ENCODE results near the gene SRC.

- TF ChIP-seq POLR2AphosphoS5 (IDR thresholded peaks at IDR 0.05; ENCODE audit: low read depth) (peak; percentile 61), CTCF (conservative IDR thresholded peaks at IDR 0.05; ENCODE audit: low read depth in 2 of 2) (no peak), STAT1 (IDR thresholded peaks at IDR 0.05; ENCODE audit: unreplicated experiment) (no peak), ZNF331 (CRISPR knock-in tag; IDR thresholded peaks at IDR 0.05; ENCODE audit: low read depth) (no peak), EZH2 (IDR thresholded peaks at IDR 0.05; ENCODE audit: low read depth, unreplicated experiment) (no peak), CREB1 (CRISPR knock-in tag; IDR thresholded peaks at IDR 0.05; ENCODE audit: low read depth) (no peak)
These were observed 60.4 kb downstream of the SRC start for GRCh38 chr20:37406010-37406998.
